Effector memory CD4-positive, alpha-beta T cell (primary cell): ENCODE data around the gene CLIC2.
"Not testable (repeated sequence)": the region's sequence is repeated elsewhere in the genome, so short reads cannot be mapped to it uniquely, and the experiment has no call there.

Source experiments
- DNase-seq, 3 donors: peaks; one replicate each; pipeline ENCODE4 v3.0.0-alpha.2; 2020
- H3K27ac ChIP-seq: 2 replicates; pipeline ENCODE4 v1.7.0; 2013; ENCODE audit warnings: mild to moderate bottlenecking, low read length, moderate library complexity; ENCODE audit not compliant: insufficient read depth, poor library complexity, severe bottlenecking
- H3K27me3 ChIP-seq: replicated peaks from 2 replicates; pipeline ENCODE4 v1.7.0; 2013; ENCODE audit warnings: mild to moderate bottlenecking, low read length; ENCODE audit not compliant: insufficient read depth, control insufficient read depth, poor library complexity, severe bottlenecking
- H3K36me3 ChIP-seq: 2 replicates; pipeline ENCODE4 v1.7.0; 2013; ENCODE audit warnings: mild to moderate bottlenecking, low read length, moderate library complexity; ENCODE audit not compliant: control insufficient read depth, insufficient read depth
- H3K4me1 ChIP-seq: 2 replicates; pipeline ENCODE4 v1.7.0; 2013; ENCODE audit warnings: low read length, mild to moderate bottlenecking; ENCODE audit not compliant: control insufficient read depth, insufficient read depth, poor library complexity, severe bottlenecking
- H3K4me3 ChIP-seq: 2 replicates; pipeline ENCODE4 v1.7.0; 2013; ENCODE audit warnings: low read length, low read depth, mild to moderate bottlenecking; ENCODE audit not compliant: insufficient read depth, poor library complexity, severe bottlenecking
- H3K9me3 ChIP-seq: 2 replicates; pipeline ENCODE4 v1.7.0; 2013; ENCODE audit warnings: mild to moderate bottlenecking, low read length, moderate library complexity; ENCODE audit not compliant: control insufficient read depth
- total RNA-seq, 3 donors: gene quantifications; one replicate each; lab custom pipeline; 2026; lab: John Stamatoyannopoulos, UW

CLIC2 gene
- 0.17 to 0.77 (median 0.52) reads per million in 3 donors for total RNA-seq

DNA sequence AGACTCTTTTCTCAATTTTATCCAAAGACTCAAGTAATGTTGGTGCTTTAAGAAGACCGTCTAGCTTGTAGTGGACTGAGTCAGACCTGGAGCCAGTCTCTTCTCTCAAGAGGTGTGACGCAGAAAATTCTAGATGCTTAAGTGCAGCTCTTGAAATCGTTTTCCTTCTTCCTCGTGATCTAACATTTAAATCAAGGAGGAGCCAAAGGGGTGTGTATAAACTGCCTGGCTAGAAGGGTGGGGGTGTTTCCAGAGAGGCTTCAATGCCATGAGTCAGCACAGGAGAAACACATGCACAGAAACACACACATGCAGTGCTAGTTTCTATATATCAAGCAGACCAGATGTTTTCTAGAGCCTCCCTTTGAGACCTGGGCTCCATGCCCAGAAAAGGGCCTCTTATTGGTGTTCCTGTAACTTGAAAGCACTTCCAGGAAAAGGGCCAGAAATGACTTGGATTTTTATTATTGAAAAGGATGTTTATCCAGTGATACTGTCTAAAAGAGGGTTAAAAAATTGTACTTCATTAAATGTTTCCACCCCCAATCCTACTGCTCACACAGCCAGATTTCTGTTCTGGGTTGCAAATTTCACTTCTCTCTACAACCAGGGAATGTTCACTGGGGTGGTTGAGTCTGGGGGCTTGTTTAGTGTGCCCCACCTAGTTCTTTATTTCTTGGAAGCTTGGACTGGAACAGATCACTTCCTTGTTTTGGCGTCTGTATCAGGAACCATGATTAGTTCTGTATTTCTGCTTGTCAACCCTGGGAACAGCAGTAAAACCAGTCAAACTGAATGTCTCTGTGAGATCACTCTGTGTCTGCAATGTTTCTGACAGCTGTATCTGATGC, at the start of gene CLIC2:
Gene CLIC2 (minus strand): TSS at position 129 of the 851 bp plus-strand sequence. CDS start 187 bp downstream, outside the sequence.
- H3K27me3 ChIP-seq, result no peaks in the 10 kb centered on the region
- no peak within 1 kb of the TSS for H3K27ac ChIP-seq
- no peak for DNase-seq
- H3K36me3 ChIP-seq, result no peaks in the 10 kb centered on the region
- H3K4me3 ChIP-seq, result no peak within 1 kb of the TSS
- H3K9me3 ChIP-seq, result no peaks in the 10 kb centered on the region
- H3K4me1 ChIP-seq, result no peaks in the 10 kb centered on the region

DNA sequence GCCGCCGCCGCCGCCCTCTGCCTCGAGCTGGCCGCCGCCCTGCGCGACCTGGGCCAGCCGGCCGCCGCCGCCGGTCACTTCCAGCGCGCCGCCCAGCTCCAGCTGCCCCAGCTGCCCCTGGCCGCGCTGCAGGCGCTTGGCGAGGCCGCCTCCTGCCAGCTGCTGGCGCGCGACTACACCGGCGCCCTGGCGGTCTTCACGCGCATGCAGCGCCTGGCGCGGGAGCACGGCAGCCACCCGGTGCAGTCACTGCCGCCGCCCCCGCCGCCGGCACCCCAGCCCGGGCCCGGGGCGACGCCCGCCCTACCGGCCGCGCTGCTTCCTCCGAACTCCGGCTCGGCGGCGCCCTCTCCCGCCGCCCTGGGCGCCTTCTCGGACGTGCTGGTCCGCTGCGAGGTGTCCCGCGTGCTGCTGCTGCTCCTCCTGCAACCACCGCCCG, 48.1 kb upstream of the CLIC2 start:
- H3K36me3 ChIP-seq, H3K27me3 ChIP-seq, H3K9me3 ChIP-seq, H3K4me3 ChIP-seq, DNase-seq, H3K4me1 ChIP-seq, H3K27ac ChIP-seq: not testable (repeated sequence)

- not testable (repeated sequence) for H3K36me3 ChIP-seq, H3K27me3 ChIP-seq, DNase-seq, H3K4me1 ChIP-seq, H3K9me3 ChIP-seq, H3K27ac ChIP-seq, H3K4me3 ChIP-seq
Measured at GRCh38 chrX:155381843-155382528, 47.6 kb upstream of the CLIC2 start, which contains the start of gene F8A2. Gene F8A2, plus strand, starts transcription at chrX:155382095. Its CDS starts 20 bp downstream, at chrX:155382115.

GRCh38 chrX:155379802-155380201, 45.4 kb upstream of the CLIC2 start:
- H3K4me3 ChIP-seq, H3K27me3 ChIP-seq, H3K4me1 ChIP-seq, DNase-seq, H3K27ac ChIP-seq, H3K9me3 ChIP-seq, H3K36me3 ChIP-seq: not testable (repeated sequence)

- not testable (repeated sequence) for H3K36me3 ChIP-seq, H3K4me3 ChIP-seq, H3K4me1 ChIP-seq, H3K9me3 ChIP-seq, H3K27ac ChIP-seq, DNase-seq, H3K27me3 ChIP-seq
Measured at GRCh38 chrX:155373777-155374458, 39.5 kb upstream of the CLIC2 start.

DNA sequence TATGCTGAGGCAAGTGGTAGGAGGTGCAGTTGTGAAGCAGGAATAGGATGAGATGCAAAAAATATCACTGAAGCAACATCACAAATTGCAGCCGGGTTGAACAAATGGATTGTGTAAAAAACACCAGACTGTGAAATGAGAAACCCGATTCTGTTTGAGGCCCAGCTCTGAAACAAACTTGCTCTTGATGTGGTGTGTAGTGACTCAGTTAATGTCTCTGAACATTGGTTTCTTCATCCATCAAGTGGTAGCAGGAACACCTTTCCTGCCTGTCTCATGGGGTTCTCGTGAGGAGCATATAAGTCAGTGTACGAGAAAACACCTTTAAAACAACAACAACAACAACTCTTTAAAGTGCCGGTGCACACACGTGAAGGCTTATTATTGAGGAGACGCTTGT, 29.3 kb upstream of the CLIC2 start:
- H3K27ac ChIP-seq, H3K27me3 ChIP-seq, H3K4me3 ChIP-seq, H3K9me3 ChIP-seq, H3K36me3 ChIP-seq, DNase-seq, H3K4me1 ChIP-seq: not testable (repeated sequence)

DNA sequence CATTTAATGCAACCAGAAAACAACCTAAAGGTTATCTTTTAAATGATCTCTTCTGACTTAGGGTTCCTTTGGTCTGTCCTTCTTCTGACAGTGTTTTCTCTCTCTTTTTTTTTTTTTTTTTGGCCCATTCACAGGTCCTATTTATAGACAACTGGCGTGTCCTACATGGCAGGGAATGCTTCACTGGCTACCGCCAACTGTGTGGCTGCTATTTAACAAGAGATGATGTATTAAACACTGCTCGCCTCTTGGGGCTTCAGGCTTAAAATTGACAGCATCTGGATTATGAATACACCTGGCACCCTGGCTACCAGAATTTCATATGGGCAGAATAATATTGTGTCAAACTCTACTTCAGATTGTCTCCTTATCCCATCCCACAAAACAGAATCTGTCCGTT, 15.0 kb upstream of the CLIC2 start:
- not testable (repeated sequence) for H3K27me3 ChIP-seq, H3K27ac ChIP-seq, H3K4me3 ChIP-seq, H3K36me3 ChIP-seq, H3K4me1 ChIP-seq, H3K9me3 ChIP-seq, DNase-seq

DNA sequence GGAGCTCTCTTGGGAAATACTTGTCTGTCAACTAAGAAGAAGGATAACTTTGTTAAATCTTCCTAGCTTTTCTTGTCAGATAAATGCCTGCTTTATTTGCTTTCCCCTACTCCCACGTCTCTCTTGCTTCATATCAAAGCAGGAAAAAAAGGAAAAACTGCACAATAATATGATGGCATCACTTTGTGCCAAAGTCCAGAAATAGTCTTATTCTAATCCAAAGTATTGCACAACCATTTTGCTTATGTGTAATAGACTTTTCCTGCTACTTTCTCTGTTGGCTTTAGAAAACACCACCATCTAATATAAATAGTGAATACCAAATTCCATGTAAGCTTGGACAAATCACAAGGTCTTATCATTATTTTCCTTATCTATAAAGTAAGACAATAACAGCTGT, 11.3 kb upstream of the CLIC2 start:
- not testable (repeated sequence) for H3K4me1 ChIP-seq, H3K27ac ChIP-seq, H3K9me3 ChIP-seq, H3K36me3 ChIP-seq, DNase-seq, H3K4me3 ChIP-seq, H3K27me3 ChIP-seq

- not testable (repeated sequence) for H3K4me3 ChIP-seq, H3K36me3 ChIP-seq, H3K27me3 ChIP-seq, H3K9me3 ChIP-seq, H3K27ac ChIP-seq, DNase-seq, H3K4me1 ChIP-seq
Measured at GRCh38 chrX:155335337-155335712, 911 bp upstream of the CLIC2 start.
